ENCODE data around the gene DGUOK. TPM values are rescaled to one million over a fixed set of nuclear protein-coding genes. Genes with fewer than 3 reads are reported as not detected.
A peak's percentile ranks its signal among the peaks of the same experiment; 100 is the strongest.
"Not testable (repeated sequence)": the region's sequence is repeated elsewhere in the genome, so short reads cannot be mapped to it uniquely, and the experiment has no call there.

Gene DGUOK
- total RNA-seq, 4 donors from 2014 or later = 30.5 to 38.9 (median 36.3) TPM

DNA sequence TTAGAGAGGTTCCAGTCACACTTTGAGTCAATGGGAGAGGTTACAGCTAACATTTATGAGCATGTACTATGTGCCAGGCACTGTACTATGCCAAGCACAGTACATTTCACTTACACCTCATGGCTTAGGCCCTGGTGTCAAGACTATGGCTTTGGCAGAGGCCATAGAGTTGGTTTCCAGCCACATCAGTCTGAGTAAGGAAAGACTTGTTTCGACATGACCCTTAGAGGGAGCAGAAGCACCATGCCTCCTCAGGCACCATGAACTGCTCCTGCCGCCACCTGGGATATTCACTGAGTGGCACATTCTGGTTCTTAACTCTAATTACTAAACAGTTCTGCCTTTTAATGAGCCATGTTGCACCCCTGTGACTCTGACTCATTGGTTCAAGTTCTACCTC, 12.7 kb downstream of the DGUOK start:
- ATAC-seq (ENCODE audit: low FRiP score) (peak; percentile 39), DNase-seq (ENCODE audit: low spot score) (no peak)
- TF ChIP-seq, protein P1, sequence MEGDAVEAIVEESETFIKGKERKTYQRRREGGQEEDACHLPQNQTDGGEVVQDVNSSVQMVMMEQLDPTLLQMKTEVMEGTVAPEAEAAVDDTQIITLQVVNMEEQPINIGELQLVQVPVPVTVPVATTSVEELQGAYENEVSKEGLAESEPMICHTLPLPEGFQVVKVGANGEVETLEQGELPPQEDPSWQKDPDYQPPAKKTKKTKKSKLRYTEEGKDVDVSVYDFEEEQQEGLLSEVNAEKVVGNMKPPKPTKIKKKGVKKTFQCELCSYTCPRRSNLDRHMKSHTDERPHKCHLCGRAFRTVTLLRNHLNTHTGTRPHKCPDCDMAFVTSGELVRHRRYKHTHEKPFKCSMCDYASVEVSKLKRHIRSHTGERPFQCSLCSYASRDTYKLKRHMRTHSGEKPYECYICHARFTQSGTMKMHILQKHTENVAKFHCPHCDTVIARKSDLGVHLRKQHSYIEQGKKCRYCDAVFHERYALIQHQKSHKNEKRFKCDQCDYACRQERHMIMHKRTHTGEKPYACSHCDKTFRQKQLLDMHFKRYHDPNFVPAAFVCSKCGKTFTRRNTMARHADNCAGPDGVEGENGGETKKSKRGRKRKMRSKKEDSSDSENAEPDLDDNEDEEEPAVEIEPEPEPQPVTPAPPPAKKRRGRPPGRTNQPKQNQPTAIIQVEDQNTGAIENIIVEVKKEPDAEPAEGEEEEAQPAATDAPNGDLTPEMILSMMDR (IDR thresholded peaks at IDR 0.05) = no peak

DNA sequence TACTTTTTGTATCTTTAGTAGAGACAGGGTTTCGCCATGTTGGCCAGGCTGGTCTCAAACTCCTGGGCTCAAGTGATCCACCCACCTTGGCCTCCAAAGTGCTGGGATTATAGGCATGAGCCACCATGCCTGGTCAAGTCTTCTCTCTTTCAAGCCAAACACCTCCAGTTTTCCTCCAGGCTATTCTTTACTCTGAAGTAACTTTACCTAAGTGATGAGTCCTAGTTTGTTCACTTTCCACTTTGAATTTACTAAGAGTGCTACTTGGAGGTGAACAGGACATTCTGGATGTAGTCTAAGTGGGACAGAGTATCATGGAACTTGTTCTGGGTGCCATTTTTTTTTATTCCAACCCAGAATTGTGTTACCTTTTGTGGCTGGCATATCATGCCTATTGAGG, 13.4 kb downstream of the DGUOK start:
- ATAC-seq (ENCODE audit: low FRiP score); DNase-seq (ENCODE audit: low spot score): not testable (repeated sequence)

DNA sequence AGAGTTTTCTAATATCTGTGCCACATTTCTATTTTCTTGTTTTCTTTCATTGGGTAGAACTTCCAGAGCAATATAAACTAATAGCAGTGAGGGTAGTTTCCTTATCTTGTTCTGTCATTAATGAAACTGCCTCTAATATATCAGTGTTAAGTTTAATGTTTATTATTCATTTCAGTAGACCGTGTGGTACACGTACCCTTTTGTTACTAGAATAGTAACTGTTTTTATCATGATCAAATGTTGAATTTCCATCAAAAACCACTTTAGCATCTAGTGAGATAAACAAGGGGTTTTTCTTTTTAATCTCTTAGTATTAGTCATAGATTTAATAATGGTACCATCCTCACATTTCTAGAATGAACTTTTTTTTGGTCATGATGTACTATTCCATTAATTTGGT, 16.0 kb downstream of the DGUOK start:
- ATAC-seq (ENCODE audit: low FRiP score) (no peak), DNase-seq (ENCODE audit: low spot score) (no peak)
- TF ChIP-seq, protein P1 (IDR thresholded peaks at IDR 0.05) = no peak

DNA sequence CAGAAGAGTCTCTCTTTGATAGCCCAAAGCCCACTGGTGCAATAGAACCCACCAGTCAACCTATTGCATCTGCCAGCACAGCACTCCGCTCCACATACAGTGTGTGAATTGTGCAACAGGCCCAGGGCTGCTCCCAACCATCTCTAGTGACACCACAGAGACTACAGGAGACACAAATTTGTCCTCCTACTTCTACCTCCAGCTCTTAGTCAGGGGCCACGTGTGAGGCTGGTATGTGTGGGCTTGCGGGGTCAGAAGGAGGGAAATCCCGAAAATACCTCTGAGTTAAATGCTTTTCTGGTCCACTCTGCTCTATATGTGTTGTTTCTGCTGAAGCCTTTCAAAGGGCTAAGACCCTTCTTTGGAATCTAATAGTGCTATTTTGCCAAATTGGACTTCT, 18.0 kb downstream of the DGUOK start:
- ATAC-seq (ENCODE audit: low FRiP score) (no peak), DNase-seq (ENCODE audit: low spot score) (no peak)
- TF ChIP-seq, protein P1 (IDR thresholded peaks at IDR 0.05) = no peak

DNA sequence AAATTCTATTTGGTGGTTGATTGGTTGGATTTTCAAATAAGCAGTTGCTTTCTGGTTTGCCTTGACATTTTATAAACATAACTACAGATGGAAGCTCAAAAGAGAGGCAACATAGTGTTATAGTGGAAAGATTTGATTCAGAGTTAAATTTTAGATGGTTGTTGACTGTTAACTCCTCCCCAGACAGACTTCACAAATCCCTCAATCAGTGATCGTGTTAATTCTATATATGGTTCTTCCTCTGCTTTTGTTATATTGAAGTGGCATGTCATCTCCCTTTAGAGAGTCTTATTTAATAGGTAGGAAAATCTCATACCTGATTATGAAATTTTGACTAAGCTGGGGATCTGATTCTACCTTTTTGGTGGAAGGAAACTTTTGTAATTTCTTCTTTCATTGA, 19.5 kb downstream of the DGUOK start:
- TF ChIP-seq, protein P1 (IDR thresholded peaks at IDR 0.05) = no peak
- DNase-seq (ENCODE audit: low spot score) = no peak
- ATAC-seq (ENCODE audit: low FRiP score) = no peak

DNA sequence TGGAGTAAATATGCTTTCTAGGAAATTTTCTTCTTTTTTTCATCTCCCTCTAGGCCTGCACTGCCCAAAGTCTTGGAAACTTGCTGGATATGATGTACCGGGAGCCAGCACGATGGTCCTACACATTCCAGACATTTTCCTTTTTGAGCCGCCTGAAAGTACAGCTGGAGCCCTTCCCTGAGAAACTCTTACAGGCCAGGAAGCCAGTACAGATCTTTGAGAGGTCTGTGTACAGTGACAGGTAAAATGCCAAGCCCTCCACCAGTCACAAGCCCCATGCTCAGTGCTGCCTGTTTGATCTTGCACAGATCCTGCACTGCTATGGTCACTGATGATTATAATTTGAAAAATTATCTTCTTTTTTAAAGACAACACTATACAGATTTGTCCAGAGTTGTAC, 20.0 kb downstream of the DGUOK start:
- no peak for ATAC-seq (ENCODE audit: low FRiP score)
- TF ChIP-seq, protein P1 (IDR thresholded peaks at IDR 0.05) = no peak

DNA sequence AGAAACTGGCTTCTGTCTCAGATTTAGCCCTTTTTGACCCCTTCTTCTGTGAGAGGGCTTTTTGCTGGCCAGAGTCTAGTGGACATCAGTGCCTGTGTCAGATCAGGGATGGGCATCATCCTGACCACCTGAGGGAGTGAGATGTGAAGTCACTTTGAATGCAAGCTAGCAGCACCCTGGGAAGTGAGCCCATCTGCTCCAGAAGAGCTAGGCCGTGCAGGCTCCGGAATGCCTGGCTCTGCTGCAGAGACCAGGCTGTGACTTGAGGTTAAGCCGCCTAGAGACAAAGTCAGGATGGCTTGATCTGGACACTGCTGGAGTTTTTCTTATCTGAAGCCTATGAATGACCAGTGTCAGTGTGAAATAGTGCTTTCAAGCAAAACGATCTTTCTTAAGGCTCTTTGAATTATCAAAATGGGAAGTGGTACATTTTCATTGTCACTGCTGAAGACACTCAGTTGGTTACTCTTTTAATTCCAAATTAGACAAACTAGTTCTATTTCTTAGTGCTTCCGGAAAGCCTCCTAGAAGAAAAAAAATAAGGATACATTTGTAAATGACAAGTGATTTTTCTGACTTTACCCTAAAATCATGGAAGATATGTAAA, 20.8 kb downstream of the DGUOK start:
- no peak for ATAC-seq (ENCODE audit: low FRiP score)
- DNase-seq (ENCODE audit: low spot score) = no peak
- TF ChIP-seq, protein P1 (IDR thresholded peaks at IDR 0.05) = no peak

More for the DNA sequence above, 20.0 kb downstream of the DGUOK start:
- no peak for DNase-seq (ENCODE audit: low spot score)
